Astrocyte (in vitro differentiated cells and primary cell): ENCODE results near the gene STXBP5. TPM values are rescaled to one million over a fixed set of nuclear protein-coding genes. Genes with fewer than 3 reads are reported as not detected.

ENCODE experiments used
- DNase-seq: peaks from one replicate; pipeline ENCODE4 v3.0.0-alpha.2; 2010; ENCODE audit warnings: low read depth
- FAIRE-seq: peaks from 2 replicates; lab custom pipeline; 2011; peaks lifted over from hg19 to GRCh38; lab: Jason Lieb, UNC
- H2AFZ ChIP-seq: 2 replicates; pipeline ENCODE4 v1.6.0; 2012; ENCODE audit warnings: low read depth, low read length, inconsistent platforms
- H3K27ac ChIP-seq: 2 replicates; pipeline ENCODE4 v1.5.1; 2011; ENCODE audit warnings: low read depth, low read length, inconsistent platforms
- H3K27me3 ChIP-seq: 2 replicates; pipeline ENCODE4 v1.6.0; 2011; ENCODE audit warnings: low read length, inconsistent platforms; ENCODE audit not compliant: insufficient read depth
- H3K36me3 ChIP-seq: 2 replicates; pipeline ENCODE4 v1.5.1; 2011; ENCODE audit warnings: low read length, inconsistent platforms; ENCODE audit not compliant: insufficient read depth
- H3K4me1 ChIP-seq: 2 replicates; pipeline ENCODE4 v1.5.1; 2011; ENCODE audit warnings: low read length, inconsistent platforms; ENCODE audit not compliant: insufficient read depth
- H3K4me2 ChIP-seq: 2 replicates; pipeline ENCODE4 v1.6.0; 2012; ENCODE audit warnings: low read length, inconsistent platforms
- H3K4me3 ChIP-seq: 2 replicates; pipeline ENCODE4 v1.5.1; 2011; ENCODE audit warnings: low read depth, mild to moderate bottlenecking, low read length, inconsistent platforms; ENCODE audit not compliant: insufficient read depth
- H3K79me2 ChIP-seq: 2 replicates; pipeline ENCODE4 v1.6.0; 2012; ENCODE audit warnings: mild to moderate bottlenecking, low read length, inconsistent platforms; ENCODE audit not compliant: insufficient read depth
- H3K9ac ChIP-seq: 2 replicates; pipeline ENCODE4 v1.6.0; 2012; ENCODE audit warnings: mild to moderate bottlenecking, low read length, inconsistent platforms
- H3K9me3 ChIP-seq: 2 replicates; pipeline ENCODE4 v1.5.1; 2012; ENCODE audit warnings: low read depth, mild to moderate bottlenecking, low read length, inconsistent platforms; ENCODE audit not compliant: insufficient read depth
- H4K20me1 ChIP-seq: 2 replicates; pipeline ENCODE4 v1.6.0; 2012; ENCODE audit warnings: low read length, inconsistent platforms; ENCODE audit not compliant: insufficient read depth
- H3K27ac Mint-ChIP-seq: one replicate; pipeline ENCODE4 v1.8.0; 2021; ENCODE audit warnings: mild to moderate bottlenecking, mixed read lengths; ENCODE audit not compliant: unreplicated experiment
- H3K27me3 Mint-ChIP-seq: one replicate; pipeline ENCODE4 v1.8.0; 2021; ENCODE audit warnings: low read depth, mixed read lengths; ENCODE audit not compliant: unreplicated experiment
- H3K36me3 Mint-ChIP-seq: one replicate; pipeline ENCODE4 v1.8.0; 2021; ENCODE audit warnings: low read depth, mixed read lengths; ENCODE audit not compliant: unreplicated experiment
- H3K4me1 Mint-ChIP-seq: one replicate; pipeline ENCODE4 v1.8.0; 2021; ENCODE audit warnings: low read depth, mixed read lengths; ENCODE audit not compliant: unreplicated experiment
- H3K4me3 Mint-ChIP-seq: one replicate; pipeline ENCODE4 v1.8.0; 2021; ENCODE audit warnings: mild to moderate bottlenecking, moderate library complexity, mixed read lengths; ENCODE audit not compliant: unreplicated experiment
- H3K9me3 Mint-ChIP-seq: one replicate; pipeline ENCODE4 v1.8.0; 2021; ENCODE audit warnings: mild to moderate bottlenecking, mixed read lengths; ENCODE audit not compliant: unreplicated experiment
- CTCF ChIP-seq: IDR thresholded peaks from 2 replicates; pipeline ENCODE4 v1.5.1; 2011; ENCODE audit warnings: low read depth, mild to moderate bottlenecking, inconsistent platforms, low read length, moderate library complexity; ENCODE audit not compliant: insufficient read depth
- EZH2 ChIP-seq: IDR thresholded peaks from 2 replicates; pipeline ENCODE4 v1.6.1; 2012; ENCODE audit warnings: mild to moderate bottlenecking, low read length, inconsistent platforms; ENCODE audit not compliant: insufficient read depth
- total RNA-seq: library from RNA; stranded (reverse); gene quantifications from 2 replicates; pipeline ENCODE4 v1.2.1, GENCODE V29; 2021

The STXBP5 gene
- total RNA-seq, 1 donor from 2014 or later, result 25.7 TPM

GRCh38 chr6:147321260-147321659 lies 117.0 kb downstream of the STXBP5 start:
- Mint-ChIP-seq H3K27ac (no peak overlapping the region), H3K4me3 (no peak overlapping the region), H3K4me1 (no peaks in the 10 kb centered on the region), H3K27me3 (no peaks in the 10 kb centered on the region), H3K36me3 (peaks cover 4% of the 10 kb centered on the region), H3K9me3 (no peaks in the 10 kb centered on the region)
- Histone ChIP-seq H3K36me3 (peaks cover 8% of the 10 kb centered on the region), H2AFZ (no peak overlapping the region), H3K4me3 (no peak overlapping the region), H3K27me3 (no peaks in the 10 kb centered on the region), H4K20me1 (no peaks in the 10 kb centered on the region), H3K9ac (no peak overlapping the region), H3K27ac (no peak overlapping the region), H3K79me2 (no peaks in the 10 kb centered on the region), H3K4me2 (no peak overlapping the region), H3K9me3 (no peaks in the 10 kb centered on the region), H3K4me1 (no peaks in the 10 kb centered on the region)
- no peak for DNase-seq
- FAIRE-seq, result no peak
- TF ChIP-seq EZH2 (no peak), CTCF (no peak)

GRCh38 chr6:147322299-147323162 lies 118.3 kb downstream of the STXBP5 start:
- H3K36me3 Mint-ChIP-seq, result peaks cover 8% of the 10 kb centered on the region
- Histone ChIP-seq H3K36me3 (peaks cover 4% of the 10 kb centered on the region), H3K4me1 (no peaks in the 10 kb centered on the region), H3K27ac (no peak overlapping the region), H4K20me1 (no peaks in the 10 kb centered on the region), H3K9me3 (no peaks in the 10 kb centered on the region), H3K79me2 (no peaks in the 10 kb centered on the region), H3K9ac (no peak overlapping the region), H3K4me3 (no peak overlapping the region), H3K4me2 (no peak overlapping the region), H2AFZ (no peak overlapping the region), H3K27me3 (no peaks in the 10 kb centered on the region)
- H3K4me3 Mint-ChIP-seq, result no peak overlapping the region
- DNase-seq, result no peak
- TF ChIP-seq EZH2, result no peak
- TF ChIP-seq CTCF, result no peak
- no peaks in the 10 kb centered on the region for H3K4me1 Mint-ChIP-seq
- H3K27me3 Mint-ChIP-seq, result no peaks in the 10 kb centered on the region
- FAIRE-seq, result no peak
- H3K27ac Mint-ChIP-seq, result no peak overlapping the region
- no peaks in the 10 kb centered on the region for H3K9me3 Mint-ChIP-seq

DNA sequence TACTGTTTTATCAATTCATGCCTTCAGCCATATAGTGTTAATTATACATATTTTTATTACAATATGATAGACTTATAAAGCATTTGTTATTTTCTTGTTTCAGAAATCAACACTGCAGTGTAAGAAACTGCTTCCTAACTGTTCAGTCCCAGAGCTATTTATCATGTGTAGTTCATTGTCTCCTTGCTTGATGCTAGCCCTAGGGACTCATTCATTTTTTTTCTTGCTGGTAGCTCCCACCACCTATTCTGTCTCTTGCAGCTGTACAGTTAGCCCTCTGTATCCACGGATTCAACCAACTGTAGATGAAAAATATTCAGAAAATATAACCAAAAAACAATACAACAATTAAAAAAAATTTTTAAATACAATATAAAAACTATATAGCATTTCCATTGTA lies 121.3 kb downstream of the STXBP5 start:
- Histone ChIP-seq H2AFZ (no peak overlapping the region), H3K36me3 (peaks cover 4% of the 10 kb centered on the region), H3K9me3 (no peaks in the 10 kb centered on the region), H4K20me1 (no peaks in the 10 kb centered on the region), H3K4me2 (no peak overlapping the region), H3K27me3 (no peaks in the 10 kb centered on the region), H3K27ac (no peak overlapping the region), H3K4me1 (no peaks in the 10 kb centered on the region), H3K9ac (no peak overlapping the region), H3K4me3 (no peak overlapping the region), H3K79me2 (no peaks in the 10 kb centered on the region)
- Mint-ChIP-seq H3K27ac (no peak overlapping the region), H3K4me3 (no peak overlapping the region), H3K36me3 (peaks cover 8% of the 10 kb centered on the region), H3K9me3 (no peaks in the 10 kb centered on the region), H3K4me1 (no peaks in the 10 kb centered on the region), H3K27me3 (no peaks in the 10 kb centered on the region)
- TF ChIP-seq CTCF (no peak), EZH2 (no peak)
- no peak for FAIRE-seq
- DNase-seq, result no peak
